ENCODE results near the gene HRH1.
"Not testable (repeated sequence)": the region's sequence is repeated elsewhere in the genome, so short reads cannot be mapped to it uniquely, and the experiment has no call there.

The HRH1 gene

DNA sequence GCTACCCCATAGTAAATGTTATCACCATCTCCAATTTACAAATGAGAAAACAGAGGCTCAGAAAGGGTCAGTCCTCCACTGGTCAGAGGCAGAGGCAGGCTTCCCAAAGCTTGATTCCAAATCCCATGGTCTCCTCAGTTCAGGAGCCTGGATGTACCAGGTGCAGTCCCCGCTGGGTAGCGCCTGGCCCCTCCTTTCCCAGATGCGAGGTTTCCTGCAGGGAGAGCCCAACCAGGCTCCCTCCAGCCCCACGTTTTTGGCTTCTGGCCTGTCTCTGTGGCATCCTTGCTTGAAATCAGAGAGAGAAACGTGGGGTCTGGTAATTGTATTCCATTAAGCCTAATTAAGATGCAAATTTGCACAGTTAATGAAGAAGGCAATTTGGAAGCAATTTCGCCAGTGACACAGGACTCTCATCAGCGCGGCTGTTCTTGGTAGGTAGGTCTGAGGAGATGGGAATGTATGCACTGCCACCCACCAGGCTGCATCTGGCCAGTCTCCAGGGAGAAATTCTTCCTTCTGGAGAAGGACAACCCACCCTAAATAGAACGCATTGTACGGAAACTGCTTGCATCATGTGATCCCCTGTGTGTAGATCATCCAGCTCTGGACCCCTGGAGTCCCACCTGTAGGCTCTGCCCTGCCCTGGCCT lies 50.5 kb downstream of the HRH1 start:
- DNase-seq (ENCODE audit: low read depth in 4 of 4, low spot score in 1 of 4) = no peak

DNA sequence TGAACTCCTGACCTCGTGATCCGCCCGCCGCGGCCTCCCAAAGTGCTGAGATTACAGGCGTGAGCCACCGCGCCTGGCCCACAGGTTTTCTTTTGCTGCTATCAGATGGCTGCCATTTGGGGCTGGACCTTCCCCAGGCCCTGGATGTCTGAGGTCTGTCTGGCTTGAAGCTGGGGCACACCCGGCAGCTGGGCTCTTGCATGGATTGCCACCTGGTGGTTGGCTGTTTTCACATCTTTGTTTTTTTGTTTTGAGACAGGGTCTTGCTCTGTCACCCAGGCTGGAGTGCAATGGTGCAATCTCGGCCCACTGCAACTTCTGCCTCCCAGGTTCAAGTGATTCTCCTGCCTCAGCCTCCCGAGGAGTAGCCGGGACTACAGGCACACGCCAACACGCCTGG lies 51.6 kb downstream of the HRH1 start:
- DNase-seq (ENCODE audit: low read depth in 4 of 4, low spot score in 1 of 4) = not testable (repeated sequence)

DNA sequence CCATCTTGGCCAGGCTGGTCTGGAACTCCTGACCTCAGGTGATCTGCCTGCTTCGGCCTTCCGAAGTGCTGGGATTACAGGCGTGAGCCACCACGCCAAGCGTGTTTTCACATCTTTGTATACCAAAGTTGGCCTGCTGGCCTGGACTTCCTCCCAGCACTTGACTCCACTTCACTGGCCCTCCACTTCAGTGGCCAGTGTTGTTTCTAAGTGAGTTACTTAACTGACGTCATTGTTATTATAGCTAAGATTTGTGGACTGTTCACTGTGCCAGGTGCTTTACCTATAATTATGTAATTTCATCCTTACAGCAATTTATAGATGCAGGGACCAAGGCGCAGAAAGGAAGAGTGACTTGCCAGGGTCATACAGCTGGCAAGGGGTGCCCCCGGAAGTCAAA lies 52.0 kb downstream of the HRH1 start:
- DNase-seq (ENCODE audit: low read depth in 4 of 4, low spot score in 1 of 4) = no peak

DNA sequence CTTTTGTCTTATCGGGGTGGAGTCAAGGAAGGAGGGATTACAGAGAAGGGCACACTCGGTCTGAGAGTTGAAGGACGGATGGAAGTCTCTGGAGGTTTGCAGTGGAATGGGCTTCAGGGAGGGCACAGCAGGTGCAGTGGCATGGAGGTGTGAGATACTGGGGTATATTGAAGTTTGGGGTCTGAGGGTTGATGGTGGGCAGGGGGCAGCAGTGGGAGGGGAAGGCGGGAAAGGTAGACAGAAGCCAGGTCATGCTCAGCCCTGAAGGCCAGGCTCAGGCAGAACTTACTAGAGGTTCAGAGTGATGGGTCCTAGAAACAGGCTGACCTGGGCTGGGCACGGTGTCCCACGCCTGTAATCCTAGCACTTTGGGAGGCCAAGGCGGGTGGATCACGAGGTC lies 52.7 kb downstream of the HRH1 start:
- no peak for DNase-seq (ENCODE audit: low read depth in 4 of 4, low spot score in 1 of 4)

DNA sequence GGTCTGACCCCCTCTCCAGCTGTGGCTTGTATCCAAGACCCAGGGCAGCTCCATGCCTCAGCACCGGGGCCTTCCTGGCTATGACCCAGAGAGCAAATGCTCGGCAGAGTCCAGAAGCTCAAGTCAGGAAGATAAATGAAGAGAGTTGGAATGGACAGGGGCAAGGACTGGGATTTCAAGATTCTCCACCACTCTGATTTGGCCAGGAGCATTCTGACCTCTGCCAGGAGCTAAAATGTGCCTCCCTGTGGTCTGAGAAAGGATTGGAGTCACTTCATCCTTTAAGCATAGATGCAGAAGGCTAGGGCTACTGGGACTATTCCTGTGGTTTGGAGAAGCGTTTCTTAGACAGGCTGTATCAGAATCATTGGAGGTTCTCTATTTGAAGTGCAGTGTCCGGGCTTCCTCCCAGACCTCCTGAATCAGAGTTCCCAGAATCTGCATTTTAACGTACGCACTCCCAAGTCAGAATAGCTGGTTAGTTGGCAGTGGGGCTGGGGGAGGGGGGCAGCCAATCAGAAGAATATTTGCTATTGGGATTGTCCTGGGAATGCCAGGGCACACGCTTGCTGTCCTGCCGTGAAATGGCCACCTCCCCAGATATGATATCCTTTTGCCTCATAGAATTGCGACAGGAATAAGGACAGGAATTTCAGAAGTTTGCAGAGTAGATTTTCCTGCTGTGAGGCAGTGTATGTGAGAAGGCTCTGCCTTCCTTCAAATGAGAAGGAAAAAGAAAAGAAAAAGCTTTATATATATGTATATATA lies 57.4 kb downstream of the HRH1 start:
- no peak for DNase-seq (ENCODE audit: low read depth in 4 of 4, low spot score in 1 of 4)

DNA sequence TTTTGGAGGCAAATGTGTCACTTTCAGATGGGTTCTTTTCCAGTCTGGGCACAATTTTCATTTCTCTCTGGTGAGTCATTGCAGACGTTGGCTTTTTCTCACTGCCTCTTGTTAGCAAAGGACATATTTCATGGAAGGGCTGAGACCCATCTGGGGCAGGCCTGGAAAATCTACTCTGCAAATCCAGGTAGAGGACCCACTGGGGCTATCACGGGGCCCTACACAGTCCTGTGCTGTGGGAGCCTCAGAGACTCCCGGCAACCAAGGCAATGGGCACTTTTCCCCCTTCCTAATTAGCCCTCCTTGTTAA lies 58.0 kb downstream of the HRH1 start:
- DNase-seq (ENCODE audit: low read depth in 4 of 4, low spot score in 1 of 4) = no peak

DNA sequence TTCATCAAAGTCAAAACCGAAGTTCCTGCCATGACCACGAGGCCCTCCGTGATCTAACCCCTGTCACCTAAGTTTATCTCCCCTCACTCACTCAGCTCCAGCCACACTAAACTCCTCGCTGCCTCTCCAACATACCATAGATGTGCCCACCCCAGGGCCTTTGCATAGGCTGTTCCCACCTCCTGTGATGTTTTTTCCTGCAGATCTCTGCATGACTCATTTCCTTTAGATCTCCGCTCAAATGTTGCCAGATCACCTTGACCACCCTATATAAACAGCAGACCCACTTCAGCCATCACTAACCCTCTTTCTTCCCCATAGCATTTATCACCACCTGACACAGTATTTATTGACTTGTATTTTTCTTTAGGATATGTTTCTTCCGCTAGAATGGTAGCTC lies 58.5 kb downstream of the HRH1 start:
- no peak for DNase-seq (ENCODE audit: low read depth in 4 of 4, low spot score in 1 of 4)

DNA sequence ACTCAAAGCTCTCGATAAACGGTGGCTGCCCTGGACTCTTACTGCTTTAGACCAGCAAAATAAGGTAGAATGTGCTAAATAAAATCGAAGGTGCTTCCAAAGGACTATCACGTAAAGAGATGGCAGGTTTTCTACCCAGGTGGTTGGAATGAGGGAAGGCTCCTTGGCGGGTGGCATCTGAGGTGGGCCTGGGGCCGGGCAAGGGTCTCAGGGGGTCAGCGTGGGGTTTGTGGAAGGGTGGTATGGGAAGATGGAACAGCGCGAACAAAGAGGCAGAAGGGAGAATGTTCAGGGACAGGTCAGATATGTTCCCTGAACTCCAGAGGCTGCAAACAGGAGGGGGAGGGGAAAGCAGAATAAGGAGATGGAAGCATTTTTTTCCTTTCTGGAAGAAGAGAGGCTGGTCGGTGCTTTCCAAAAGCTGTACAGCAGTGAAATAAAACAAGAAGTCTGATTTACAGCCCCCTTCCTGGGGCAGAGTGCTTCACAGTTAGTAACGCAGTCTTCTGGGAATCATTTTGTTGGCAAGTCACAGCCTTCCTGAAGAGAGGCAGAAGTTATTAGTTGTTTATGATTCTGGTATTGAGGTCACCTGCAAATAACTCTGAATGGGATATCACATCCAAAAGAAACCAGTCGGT lies 59.6 kb downstream of the HRH1 start:
- no peak for DNase-seq (ENCODE audit: low read depth in 4 of 4, low spot score in 1 of 4)

DNA sequence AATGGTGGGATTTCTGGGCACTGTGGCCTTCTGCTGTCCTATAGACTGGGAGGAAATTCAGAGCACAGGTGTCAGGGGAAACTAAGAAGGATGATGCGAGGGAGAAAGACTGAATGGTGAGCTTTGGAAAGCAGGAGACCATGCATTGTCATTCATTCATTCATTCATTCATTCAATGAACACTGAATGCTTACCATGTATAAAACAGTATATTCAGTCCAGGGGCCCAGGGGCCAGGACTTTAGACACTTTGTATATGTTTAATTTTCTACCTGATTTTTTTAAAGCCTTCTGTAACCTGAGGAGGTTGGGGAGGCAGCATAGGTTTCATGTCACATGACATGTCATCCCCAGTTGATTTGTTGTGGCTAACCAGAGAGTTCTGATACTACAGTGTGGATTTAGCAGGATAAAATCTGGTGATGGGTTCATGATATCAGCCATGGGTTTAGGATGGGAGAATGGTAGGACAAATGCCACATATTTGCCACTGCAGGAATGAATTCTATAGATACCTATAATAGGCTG lies 60.2 kb downstream of the HRH1 start:
- no peak for DNase-seq (ENCODE audit: low read depth in 4 of 4, low spot score in 1 of 4)

DNA sequence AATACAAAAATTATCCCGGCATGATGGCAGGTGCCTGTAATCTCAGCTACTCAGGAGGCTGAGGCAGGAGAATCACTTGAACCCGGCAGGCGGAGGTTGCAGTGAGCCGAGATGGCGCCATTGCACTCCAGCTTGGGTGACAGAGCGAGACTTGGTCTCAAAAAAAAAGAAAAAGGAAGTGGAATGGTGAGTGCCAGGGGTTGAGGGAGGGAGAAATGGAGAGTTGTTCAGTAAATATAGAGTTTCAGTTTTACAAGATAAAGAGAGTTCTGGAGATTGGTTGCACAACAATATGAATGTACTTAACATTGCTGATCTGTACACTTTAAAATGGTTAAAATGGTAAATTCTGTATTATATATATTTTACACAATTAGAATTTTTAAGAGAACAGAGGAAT lies 63.1 kb downstream of the HRH1 start:
- DNase-seq (ENCODE audit: low read depth in 4 of 4, low spot score in 1 of 4) = not testable (repeated sequence)

DNA sequence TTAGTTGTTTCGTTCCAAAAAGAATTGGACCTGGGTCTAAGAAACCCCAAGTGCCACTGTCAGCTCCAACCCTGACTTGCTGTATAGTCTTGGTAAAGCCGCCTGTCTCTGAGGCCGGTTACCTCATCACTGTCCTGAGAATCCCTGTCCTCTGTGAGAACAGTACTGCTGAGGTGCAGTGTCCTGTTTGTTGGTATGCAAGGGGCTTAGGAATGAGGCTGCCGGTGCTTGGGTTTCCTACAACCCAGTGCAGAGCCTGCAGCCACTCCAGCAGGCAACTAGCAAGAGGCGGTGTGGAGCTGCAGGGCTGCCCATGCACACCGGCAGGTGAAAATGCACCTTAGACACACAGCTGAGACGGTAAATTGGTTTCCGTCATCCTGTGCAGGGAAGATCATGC lies 65.9 kb downstream of the HRH1 start:
- DNase-seq (ENCODE audit: low read depth in 4 of 4, low spot score in 1 of 4) = no peak

DNA sequence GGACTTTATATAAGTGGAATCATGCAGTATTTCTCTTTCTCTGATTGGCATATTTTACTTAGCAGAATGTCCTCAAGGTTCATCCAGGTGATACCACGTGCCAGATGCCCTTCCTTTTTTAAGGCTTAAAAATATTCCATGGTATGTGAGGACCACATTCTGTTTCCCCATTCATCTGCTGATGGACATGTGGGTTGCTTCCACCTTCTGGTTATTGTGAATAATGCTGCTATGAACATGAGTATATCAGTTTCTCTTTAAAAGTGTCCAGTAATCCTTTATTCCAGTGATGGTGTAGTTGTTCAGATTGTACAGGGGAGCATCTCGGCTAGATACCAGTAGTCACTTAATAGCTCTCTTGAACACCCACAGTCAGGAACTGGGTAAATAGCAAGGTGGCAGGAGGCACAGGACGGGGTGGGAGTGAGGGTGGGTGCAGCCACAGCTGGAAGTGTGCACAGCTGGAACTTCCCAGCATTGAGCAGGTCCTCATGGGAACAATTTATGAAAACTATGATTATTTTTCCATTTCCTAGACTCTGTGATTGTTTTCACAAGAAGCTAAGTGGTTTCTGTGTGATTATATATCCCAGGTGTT lies 67.6 kb downstream of the HRH1 start:
- no peak for DNase-seq (ENCODE audit: low read depth in 4 of 4, low spot score in 1 of 4)

DNA sequence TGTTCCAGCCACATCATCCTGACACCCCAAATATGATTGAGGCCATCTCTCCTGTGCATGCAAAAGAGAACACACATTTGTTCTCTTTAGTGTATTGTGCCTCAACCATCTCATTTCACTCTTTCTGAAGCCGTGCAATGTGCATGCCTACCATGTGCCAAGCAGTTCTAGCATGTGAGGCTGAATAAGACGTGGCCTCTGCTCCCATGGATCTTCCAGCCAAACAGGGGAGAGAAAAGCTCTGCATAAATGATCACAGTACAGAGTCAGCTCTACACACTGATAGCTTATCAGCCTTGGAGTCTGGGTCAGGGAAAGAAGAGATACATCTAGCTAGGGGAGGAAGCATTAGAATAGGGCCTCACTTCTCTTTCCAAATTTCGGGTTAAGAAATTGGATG lies 69.7 kb downstream of the HRH1 start:
- DNase-seq (ENCODE audit: low read depth in 4 of 4, low spot score in 1 of 4) = no peak

DNA sequence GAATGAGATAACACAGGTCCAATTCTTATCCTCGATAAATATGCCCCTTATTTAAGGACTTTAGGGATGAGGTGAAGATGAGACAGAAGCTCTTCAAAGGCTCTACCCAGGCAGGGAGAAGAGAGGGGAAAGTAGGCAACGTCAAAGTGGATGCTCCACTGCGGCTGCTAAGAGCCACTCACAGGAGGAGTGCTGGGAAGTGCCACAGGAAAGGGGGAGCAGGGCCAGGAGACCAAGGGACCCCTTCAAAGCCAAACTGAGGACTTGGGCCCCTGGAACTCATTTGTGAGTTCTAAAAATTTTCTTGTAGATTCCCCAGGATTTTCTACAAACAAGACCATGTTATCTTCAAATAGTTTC lies 70.6 kb downstream of the HRH1 start:
- DNase-seq (ENCODE audit: low read depth in 4 of 4, low spot score in 1 of 4) = no peak

DNA sequence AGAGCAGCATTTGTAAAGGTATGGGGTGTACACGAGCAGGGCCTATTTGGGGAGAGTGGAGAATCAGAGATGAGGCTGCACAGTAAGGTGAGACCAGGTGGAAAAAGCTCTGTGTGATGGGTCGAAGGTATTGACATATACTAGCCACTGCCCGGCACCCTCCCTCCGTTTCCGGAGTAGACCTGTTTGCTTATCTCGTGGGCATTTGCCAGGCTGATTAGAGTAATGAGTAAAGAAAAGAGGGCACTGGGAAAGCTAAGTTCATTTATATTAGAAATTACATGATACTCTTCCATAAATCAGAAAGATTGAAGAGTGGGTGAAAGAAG lies 71.7 kb downstream of the HRH1 start:
- DNase-seq (ENCODE audit: low read depth in 4 of 4, low spot score in 1 of 4) = no peak

DNA sequence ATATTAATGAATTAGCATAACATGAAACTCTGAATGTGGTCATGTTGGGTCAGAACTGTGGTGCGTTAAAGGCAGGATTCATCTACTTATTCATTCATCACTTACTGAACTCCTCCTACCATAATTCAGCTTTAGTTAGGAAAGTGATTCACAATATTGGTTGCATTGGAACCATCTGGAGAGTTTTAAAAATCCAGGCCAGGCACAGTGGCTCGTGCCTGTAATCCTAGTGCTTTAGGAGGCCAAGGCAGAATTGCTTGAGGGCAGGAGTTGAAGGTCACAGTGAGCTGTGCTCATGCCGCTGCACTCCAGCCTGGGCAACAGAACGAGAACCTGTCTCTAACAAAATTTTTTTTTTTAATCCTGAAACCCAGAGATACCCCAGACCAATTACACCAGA lies 73.7 kb downstream of the HRH1 start:
- DNase-seq (ENCODE audit: low read depth in 4 of 4, low spot score in 1 of 4) = no peak

DNA sequence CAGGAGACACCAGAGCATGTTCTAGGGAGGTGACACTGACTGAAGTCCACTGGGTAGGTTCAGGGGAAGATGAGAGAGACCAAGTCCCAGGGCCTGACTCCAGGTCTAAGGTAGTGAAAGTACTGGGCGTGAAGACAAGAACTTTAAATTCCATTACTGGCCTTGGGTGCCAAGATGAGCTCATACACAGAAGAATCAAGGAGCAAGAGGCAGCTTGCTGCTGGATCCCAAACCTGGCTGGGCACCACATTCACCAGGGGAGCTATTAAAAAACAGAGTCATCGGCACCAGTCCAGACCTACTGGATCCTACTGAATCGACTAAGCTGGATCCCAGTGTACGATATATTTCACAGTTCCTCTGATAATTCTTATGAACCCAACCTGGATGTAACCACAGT lies 75.8 kb downstream of the HRH1 start:
- DNase-seq (ENCODE audit: low read depth in 4 of 4, low spot score in 1 of 4) = no peak

DNA sequence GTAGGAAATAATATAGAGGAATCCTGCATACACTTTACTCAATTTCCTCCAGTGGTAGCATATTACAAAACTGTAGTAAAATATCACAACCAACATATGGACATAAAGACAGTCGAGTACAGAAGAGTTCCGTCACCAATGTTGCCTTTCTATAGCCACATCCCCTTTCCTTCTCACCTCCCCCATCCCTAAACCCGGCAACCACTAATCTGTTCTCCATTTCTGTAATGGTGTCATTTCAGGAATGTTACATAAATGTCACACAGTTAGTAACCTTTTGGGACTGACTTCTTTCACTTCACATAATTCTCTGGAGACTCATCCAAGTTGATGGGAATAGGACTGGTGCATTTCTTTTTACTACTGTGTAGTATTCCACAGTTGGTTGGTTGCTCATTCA lies 76.5 kb downstream of the HRH1 start:
- DNase-seq (ENCODE audit: low read depth in 4 of 4, low spot score in 1 of 4) = no peak

DNA sequence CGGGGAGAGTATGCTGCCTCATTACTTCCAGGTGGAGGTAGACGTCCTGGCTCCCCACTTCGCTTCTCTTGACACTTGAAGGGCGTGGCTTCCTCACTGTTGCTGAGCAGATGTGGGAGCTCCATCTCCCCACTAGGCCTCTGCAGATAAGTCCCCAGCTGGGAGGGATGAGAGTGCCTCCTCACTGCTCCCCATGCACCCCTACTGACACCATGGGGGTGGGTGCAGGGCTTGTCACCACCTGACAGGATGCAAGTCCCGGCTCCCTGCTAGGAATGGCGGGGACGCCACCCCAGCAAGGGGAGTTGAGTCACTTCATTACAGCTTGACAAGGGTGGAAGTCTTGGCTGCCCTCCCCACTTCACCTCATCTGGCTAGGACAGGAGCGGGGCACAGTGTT lies 81.1 kb downstream of the HRH1 start:
- no peak for DNase-seq (ENCODE audit: low read depth in 4 of 4, low spot score in 1 of 4)

DNA sequence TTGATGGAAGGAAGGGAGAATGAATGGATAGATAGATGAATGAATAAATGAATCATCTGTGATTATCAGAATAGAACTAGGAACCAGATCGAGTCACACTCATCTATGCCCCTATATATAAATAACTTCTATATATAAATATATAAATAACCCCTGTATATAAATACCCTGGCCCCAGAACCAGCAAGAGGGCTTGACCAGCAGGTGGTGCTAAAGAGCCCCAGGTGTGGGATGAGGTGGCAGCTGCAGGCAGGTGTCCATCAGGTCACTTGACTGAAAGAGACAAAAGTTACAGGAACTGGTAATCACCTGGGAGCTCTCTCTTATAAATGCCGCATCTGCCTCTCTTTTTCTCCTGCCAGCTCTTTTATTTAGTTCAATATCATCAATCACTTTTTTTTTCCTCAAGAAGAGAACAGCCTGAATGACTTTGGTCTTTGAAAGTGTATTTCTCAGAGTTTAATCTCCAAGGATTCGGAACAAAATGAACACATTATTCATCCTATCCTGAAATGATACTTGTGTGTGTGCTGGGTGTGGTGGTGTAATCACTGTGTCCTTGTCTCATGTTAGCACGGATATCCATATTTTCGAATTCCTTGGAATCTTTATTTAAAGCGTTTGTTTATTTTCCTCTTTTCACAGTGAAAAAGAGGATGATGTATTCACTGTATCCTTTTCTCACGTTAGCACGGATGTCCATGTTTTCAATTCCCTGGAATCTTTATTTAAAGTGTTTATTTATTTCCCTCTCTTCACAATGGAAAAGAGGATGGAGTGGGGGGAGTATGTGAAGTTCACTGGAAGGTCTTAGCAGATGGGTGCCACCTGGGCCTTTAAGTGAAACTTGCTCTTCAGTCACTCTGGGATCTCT lies 82.5 kb downstream of the HRH1 start:
- peak; percentile 69 to 75 (median 71) for DNase-seq (ENCODE audit: low read depth in 4 of 4, low spot score in 1 of 4)

DNA sequence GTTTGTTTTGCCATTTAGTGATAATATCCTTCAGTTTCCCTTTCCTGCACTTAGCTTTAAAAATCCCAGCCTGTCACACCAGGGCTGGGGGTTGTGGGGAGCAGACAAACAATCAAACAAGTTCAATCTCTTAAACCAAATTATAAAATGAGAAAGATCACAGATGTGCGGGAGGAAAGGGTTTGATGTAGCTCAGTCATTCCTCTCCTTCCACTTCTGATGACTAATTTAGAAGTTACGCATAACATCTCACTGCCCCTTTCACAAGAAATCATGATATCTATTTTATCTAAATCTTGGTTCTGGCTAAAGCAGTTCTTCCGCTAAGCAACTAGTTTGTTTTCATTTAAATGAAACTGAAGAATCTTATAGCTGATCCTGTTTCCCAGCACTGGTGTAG lies 83.8 kb downstream of the HRH1 start:
- no peak for DNase-seq (ENCODE audit: low read depth in 4 of 4, low spot score in 1 of 4)
